ENCODE data around the gene ETS1. TPM values are rescaled to one million over a fixed set of nuclear protein-coding genes. Genes with fewer than 3 reads are reported as not detected.

ETS1 gene
- total RNA-seq, 4 donors from 2014 or later, result 16.8 to 24.9 (median 21.8) TPM

DNA sequence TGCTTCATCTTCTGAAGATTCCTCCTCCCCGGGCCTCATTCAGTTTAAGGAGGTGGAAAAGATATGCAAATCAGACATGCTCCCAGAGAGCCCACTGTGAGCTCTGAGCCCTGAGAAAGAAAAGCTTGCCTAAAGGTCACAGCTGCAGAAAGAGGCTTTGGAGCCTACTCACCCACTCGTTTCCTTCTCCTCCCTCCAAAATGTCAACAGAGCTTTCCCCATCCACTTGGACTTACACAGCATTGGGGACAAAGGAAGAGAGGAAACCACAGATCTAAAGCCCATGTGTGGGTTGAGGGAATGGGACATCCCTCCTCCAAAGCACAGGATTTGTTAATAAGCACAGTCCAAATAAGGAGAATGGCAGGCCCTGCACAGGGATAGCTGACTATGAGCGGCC, 158.4 kb downstream of the ETS1 start:
- DNase-seq (no peak), ATAC-seq (no peak)
- no peak overlapping the region for H3K4me3 ChIP-seq
- H3K9me3 ChIP-seq, result no peaks in the 10 kb centered on the region
- in situ Hi-C loops (cut with MboI; ENCODE audit: low sequenced_read_pairs in 4 of 4) (no loop called here), intact Hi-C loops (cut with DNase I; ENCODE audit: low total_unique reads) (no loop called here)
- H3K27ac ChIP-seq, result no peak overlapping the region
- no peak for TF ChIP-seq POLR2A (IDR thresholded peaks at IDR 0.05)
- TF ChIP-seq, protein P1, sequence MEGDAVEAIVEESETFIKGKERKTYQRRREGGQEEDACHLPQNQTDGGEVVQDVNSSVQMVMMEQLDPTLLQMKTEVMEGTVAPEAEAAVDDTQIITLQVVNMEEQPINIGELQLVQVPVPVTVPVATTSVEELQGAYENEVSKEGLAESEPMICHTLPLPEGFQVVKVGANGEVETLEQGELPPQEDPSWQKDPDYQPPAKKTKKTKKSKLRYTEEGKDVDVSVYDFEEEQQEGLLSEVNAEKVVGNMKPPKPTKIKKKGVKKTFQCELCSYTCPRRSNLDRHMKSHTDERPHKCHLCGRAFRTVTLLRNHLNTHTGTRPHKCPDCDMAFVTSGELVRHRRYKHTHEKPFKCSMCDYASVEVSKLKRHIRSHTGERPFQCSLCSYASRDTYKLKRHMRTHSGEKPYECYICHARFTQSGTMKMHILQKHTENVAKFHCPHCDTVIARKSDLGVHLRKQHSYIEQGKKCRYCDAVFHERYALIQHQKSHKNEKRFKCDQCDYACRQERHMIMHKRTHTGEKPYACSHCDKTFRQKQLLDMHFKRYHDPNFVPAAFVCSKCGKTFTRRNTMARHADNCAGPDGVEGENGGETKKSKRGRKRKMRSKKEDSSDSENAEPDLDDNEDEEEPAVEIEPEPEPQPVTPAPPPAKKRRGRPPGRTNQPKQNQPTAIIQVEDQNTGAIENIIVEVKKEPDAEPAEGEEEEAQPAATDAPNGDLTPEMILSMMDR (IDR thresholded peaks at IDR 0.05 in 4 of 5, conservative IDR thresholded peaks at IDR 0.05 in 1 of 5), result no peak
- no peaks in the 10 kb centered on the region for H3K27me3 ChIP-seq
- H3K36me3 ChIP-seq, result no peaks in the 10 kb centered on the region
- H3K4me1 ChIP-seq, result peaks cover 14% of the 10 kb centered on the region in 2 donors

DNA sequence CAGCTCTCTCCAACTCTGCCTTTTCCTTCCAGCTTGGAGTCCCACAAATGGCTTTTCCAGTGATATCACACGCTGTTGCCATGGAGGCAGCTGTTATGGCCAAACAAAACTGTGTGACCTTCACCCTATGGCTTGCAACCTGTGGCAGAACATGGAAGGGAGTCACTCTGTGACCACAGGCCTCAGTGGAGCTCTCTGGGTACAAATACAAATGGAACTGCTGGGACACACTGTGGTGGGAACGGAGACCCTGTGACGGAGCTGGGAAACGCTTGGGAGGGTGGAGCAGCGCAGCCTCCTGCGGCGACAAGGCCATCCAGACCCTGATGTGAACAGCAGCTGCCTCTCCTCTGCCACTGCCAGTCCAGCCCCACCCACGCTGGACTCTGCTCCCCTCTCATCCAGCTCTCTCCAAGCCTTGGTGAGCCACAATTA, 162.5 kb downstream of the ETS1 start:
- no peaks in the 10 kb centered on the region for H3K36me3 ChIP-seq
- in situ Hi-C loops (cut with MboI; ENCODE audit: low sequenced_read_pairs in 4 of 4) (no loop called here), intact Hi-C loops (cut with DNase I; ENCODE audit: low total_unique reads) (no loop called here)
- H3K9me3 ChIP-seq, result no peaks in the 10 kb centered on the region
- TF ChIP-seq, protein P1 (IDR thresholded peaks at IDR 0.05 in 4 of 5, conservative IDR thresholded peaks at IDR 0.05 in 1 of 5), result no peak
- TF ChIP-seq POLR2A (IDR thresholded peaks at IDR 0.05), result no peak
- ATAC-seq (peak; percentile 26 to 28), DNase-seq (peak in 1 of 2 donors; percentile 19)
- H3K27me3 ChIP-seq, result no peaks in the 10 kb centered on the region
- no peak overlapping the region for H3K4me3 ChIP-seq
- H3K4me1 ChIP-seq, result peaks cover 29 to 30% of the 10 kb centered on the region in 2 donors
- peak overlapping the region; percentile 47 to 72 (median 55) for H3K27ac ChIP-seq

DNA sequence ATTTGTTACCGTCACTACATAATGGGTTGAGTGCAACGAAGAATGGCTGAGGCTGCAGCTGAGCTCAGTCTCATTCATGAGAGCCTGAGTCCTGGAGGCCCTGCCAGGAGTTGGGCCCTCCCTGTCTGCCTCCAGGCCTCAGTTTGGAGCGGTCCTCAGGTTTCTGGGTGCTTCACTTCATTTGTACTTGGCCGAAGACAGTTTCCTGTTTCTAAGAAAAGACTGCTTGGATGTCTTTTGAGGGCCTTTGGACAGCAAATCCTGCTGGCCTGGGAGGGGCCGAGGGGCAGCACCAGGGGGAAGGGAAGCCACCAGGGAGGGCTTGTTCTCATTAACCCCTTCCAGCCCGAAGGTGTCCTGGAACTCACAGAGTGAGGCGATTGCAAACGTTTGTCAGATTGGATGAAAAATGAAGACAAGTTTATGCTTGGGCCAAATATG, 163.1 kb downstream of the ETS1 start:
- H3K4me3 ChIP-seq, result no peak overlapping the region
- in situ Hi-C loops (cut with MboI; ENCODE audit: low sequenced_read_pairs in 4 of 4), result no loop called here
- peak; percentile 71 to 84 for ATAC-seq

DNA sequence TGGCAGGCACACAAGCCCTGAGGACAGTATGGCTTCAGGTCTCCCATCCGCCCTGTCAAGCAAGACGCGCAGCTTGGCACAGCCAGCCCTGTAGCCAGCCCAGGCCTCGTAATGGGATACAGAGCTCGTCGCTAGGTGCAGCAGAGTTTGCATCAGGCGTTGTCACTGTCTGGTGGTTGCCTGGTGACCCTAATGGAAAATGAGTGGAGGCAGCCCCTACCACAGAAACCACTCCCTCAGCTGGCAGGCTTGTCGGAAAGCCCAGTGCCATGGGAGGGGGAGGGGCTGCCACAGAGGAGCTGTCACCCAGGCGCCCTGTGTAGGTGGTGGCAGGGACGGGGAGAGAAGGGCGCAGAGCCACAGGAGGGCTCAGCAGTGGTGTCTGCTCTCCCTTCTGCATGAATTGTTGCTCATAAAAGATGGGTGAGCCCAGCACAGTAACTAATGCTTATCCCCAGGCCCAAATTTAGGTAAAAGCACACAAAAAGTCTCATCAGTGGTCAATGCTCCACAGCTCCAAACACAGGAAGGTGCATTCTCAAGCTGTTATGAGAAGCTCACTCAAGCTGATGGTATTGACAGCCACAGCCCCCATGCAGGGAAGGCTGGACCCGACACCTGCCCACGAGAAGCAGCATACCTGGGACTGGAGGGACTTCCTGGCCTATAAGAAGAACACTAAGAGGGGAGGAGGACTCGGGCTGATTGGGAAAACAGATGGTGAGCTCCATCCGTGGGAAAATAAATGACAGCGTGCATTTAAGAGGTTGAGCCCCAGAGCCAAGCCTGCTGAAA, 164.6 kb downstream of the ETS1 start:
- DNase-seq, result peak in 1 of 2 donors; percentile 30
- Histone ChIP-seq H3K36me3 (no peaks in the 10 kb centered on the region), H3K4me1 (peaks cover 38 to 40% of the 10 kb centered on the region in 2 donors), H3K27ac (peak overlapping the region in 3 of 4 donors; percentile 51 to 72 (median 59)), H3K27me3 (no peaks in the 10 kb centered on the region), H3K9me3 (no peaks in the 10 kb centered on the region), H3K4me3 (no peak overlapping the region)
- TF ChIP-seq, protein P1 (IDR thresholded peaks at IDR 0.05 in 4 of 5, conservative IDR thresholded peaks at IDR 0.05 in 1 of 5), result no peak
- TF ChIP-seq POLR2A (IDR thresholded peaks at IDR 0.05), result no peak
- intact Hi-C loops (cut with DNase I; ENCODE audit: low total_unique reads) (no loop called here), in situ Hi-C loops (cut with MboI; ENCODE audit: low sequenced_read_pairs in 4 of 4) (no loop called here)
- ATAC-seq, result peak in 1 of 2 donors; percentile 30

More for the DNA sequence above, 163.1 kb downstream of the ETS1 start:
- no peaks in the 10 kb centered on the region for H3K9me3 ChIP-seq
- peak overlapping the region; percentile 47 to 72 (median 55) for H3K27ac ChIP-seq
- intact Hi-C loops (cut with DNase I; ENCODE audit: low total_unique reads), result no loop called here
- H3K27me3 ChIP-seq, result no peaks in the 10 kb centered on the region
- no peak for TF ChIP-seq POLR2A (IDR thresholded peaks at IDR 0.05)
- TF ChIP-seq, protein P1 (IDR thresholded peaks at IDR 0.05 in 4 of 5, conservative IDR thresholded peaks at IDR 0.05 in 1 of 5), result no peak
- no peaks in the 10 kb centered on the region for H3K36me3 ChIP-seq
- DNase-seq, result peak; percentile 31 to 53
- H3K4me1 ChIP-seq, result peaks cover 29 to 30% of the 10 kb centered on the region in 2 donors

Measured in gastrocnemius medialis (tissue), 4 donors.